Sigmoid colon (tissue), 7 donors: ENCODE data around the gene MPP3. TPM values are rescaled to one million over a fixed set of nuclear protein-coding genes. Genes with fewer than 3 reads are reported as not detected.

Experiments used
- DNase-seq: peaks from one replicate; pipeline ENCODE4 v3.0.0-alpha.2; 2019
- H3K27ac ChIP-seq, 4 donors: fragments of 200-600 bp; sonication (generic); one replicate each; pipeline ENCODE4 v1.5.1; 2016 to 2019; ENCODE audit warnings: mild to moderate bottlenecking in 1 of 4
- H3K27me3 ChIP-seq, 3 donors: fragments of 200-600 bp; sonication (generic); one replicate each; pipeline ENCODE4 v1.5.1; 2019; ENCODE audit warnings: mild to moderate bottlenecking in 1 of 3
- H3K36me3 ChIP-seq, 4 donors: fragments of 200-600 bp; sonication (generic); one replicate each; pipeline ENCODE4 v1.5.1; 2016 to 2019
- H3K4me1 ChIP-seq, 4 donors: fragments of 200-600 bp; sonication (generic); one replicate each; pipeline ENCODE4 v1.5.1; 2017 to 2019
- H3K4me3 ChIP-seq, 4 donors: fragments of 200-600 bp; sonication (generic); one replicate each; pipeline ENCODE4 v1.5.1; 2017 to 2019; ENCODE audit warnings: mild to moderate bottlenecking in 2 of 4, moderate library complexity in 1 of 4
- H3K9me3 ChIP-seq, 4 donors: fragments of 200-600 bp in 3 of 4; sonication (generic) in 3 of 4; one replicate each; pipeline versions ENCODE4 v1.5.1 to v1.6.1; 2013 to 2019
- EP300 ChIP-seq, 4 donors: sonication (generic); formaldehyde crosslinking; IDR thresholded peaks; one replicate each; pipeline ENCODE4 v1.6.1; 2017; ENCODE audit warnings: antibody characterized with exemption in 4 of 4
- POLR2A ChIP-seq, 2 donors: fragments of 450-650 bp; IDR thresholded peaks; one replicate each; pipeline ENCODE4 v1.6.1; 2016; ENCODE audit warnings: antibody characterized with exemption in 2 of 2, mild to moderate bottlenecking in 2 of 2, moderate library complexity in 2 of 2
- POLR2AphosphoS5 ChIP-seq, 4 donors: sonication (generic); formaldehyde crosslinking; IDR thresholded peaks; one replicate each; pipeline ENCODE4 v1.6.1; 2017; ENCODE audit warnings: antibody characterized with exemption in 4 of 4
- WGBS, 2 donors: extraction: QIAGEN DNeasy Blood & Tissue Kit; methylation state at CpG; one replicate each; pipeline ENCODE4 v1.1.7; 2013; 5-methylcytosine and 5-hydroxymethylcytosine counted together
- intact Hi-C: fragments of 100-400 bp; cut with DNase I; formaldehyde crosslinking; loops from one replicate; pipeline ENCODE4 v1.15.1; 2023
- polyA plus RNA-seq, 3 donors: library from polyadenylated mRNA; stranded (reverse); fragments of 200-250 nt; gene quantifications; one replicate each; pipeline ENCODE4 v1.2.3, GENCODE V29; 2013
- total RNA-seq, 4 donors: library from RNA; depleted of rRNA; stranded (reverse); fragments of >200 nt; gene quantifications; one replicate each; pipeline ENCODE4 v1.1.0, GENCODE V29; 2016
- TF ChIP-seq, protein P1 (sequence below), 4 experiments: fragments of 450-650 bp in 3 of 4; fragments of 200-600 bp in 1 of 4; IDR thresholded peaks; one replicate each; pipeline ENCODE4 v1.5.1; 2016 to 2019; ENCODE audit warnings: antibody characterized with exemption in 4 of 4, mild to moderate bottlenecking in 3 of 4, moderate library complexity in 2 of 4
- donor health status: healthy with polysubstance abuse.
- donor health status: Bipolar disorder and iron deficiency.
- donor health status: healthy.

Gene MPP3
- total and polyA plus RNA-seq, 7 donors, result 0.23 to 10.5 (median 5.0) TPM

DNA sequence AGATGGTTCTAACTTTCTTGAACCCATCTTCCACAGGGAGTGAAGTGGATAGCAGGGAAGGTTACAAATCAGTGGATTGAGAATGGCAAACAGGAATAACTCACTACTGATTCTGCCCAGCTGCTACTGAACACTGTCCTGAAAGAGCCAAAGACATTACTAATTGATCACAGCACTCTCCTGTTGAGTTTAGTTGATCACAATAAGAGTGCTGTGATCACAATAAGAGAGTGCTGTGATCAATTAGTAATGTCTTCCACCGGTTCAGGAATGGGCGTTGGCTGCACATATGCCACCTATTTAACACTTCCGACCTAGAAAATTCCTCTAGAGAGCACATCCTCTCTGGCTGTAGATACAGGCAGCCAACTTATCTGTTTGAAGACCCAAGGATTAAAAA is 41.4 kb downstream of the MPP3 start:
- no peak overlapping the region for H3K27ac ChIP-seq
- no peaks in the 10 kb centered on the region for H3K27me3 ChIP-seq
- no peaks in the 10 kb centered on the region for H3K4me1 ChIP-seq
- H3K36me3 ChIP-seq, result no peaks in the 10 kb centered on the region
- no peaks in the 10 kb centered on the region for H3K9me3 ChIP-seq
- no peak for DNase-seq
- TF ChIP-seq EP300 (IDR thresholded peaks at IDR 0.05) (no peak), POLR2AphosphoS5 (IDR thresholded peaks at IDR 0.05) (no peak), POLR2A (IDR thresholded peaks at IDR 0.05) (no peak)
- TF ChIP-seq, protein P1, sequence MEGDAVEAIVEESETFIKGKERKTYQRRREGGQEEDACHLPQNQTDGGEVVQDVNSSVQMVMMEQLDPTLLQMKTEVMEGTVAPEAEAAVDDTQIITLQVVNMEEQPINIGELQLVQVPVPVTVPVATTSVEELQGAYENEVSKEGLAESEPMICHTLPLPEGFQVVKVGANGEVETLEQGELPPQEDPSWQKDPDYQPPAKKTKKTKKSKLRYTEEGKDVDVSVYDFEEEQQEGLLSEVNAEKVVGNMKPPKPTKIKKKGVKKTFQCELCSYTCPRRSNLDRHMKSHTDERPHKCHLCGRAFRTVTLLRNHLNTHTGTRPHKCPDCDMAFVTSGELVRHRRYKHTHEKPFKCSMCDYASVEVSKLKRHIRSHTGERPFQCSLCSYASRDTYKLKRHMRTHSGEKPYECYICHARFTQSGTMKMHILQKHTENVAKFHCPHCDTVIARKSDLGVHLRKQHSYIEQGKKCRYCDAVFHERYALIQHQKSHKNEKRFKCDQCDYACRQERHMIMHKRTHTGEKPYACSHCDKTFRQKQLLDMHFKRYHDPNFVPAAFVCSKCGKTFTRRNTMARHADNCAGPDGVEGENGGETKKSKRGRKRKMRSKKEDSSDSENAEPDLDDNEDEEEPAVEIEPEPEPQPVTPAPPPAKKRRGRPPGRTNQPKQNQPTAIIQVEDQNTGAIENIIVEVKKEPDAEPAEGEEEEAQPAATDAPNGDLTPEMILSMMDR (IDR thresholded peaks at IDR 0.05), result no peak
- WGBS, 2 donors, result 6 to 27% methylated on average over 3 of the region's 3 CpGs
- no peak overlapping the region for H3K4me3 ChIP-seq
- intact Hi-C loops, result no loop called here

GRCh38 chr17:43790311-43790940 is 42.5 kb downstream of the MPP3 start:
- no peak for DNase-seq
- Histone ChIP-seq H3K36me3 (no peaks in the 10 kb centered on the region), H3K27ac (no peak overlapping the region), H3K27me3 (no peaks in the 10 kb centered on the region), H3K4me1 (no peaks in the 10 kb centered on the region), H3K4me3 (no peak overlapping the region), H3K9me3 (no peaks in the 10 kb centered on the region)
- intact Hi-C loops, result no loop called here
- WGBS, 2 donors, result 83 to 92% methylated on average over 14 of the region's 14 CpGs
- no peak for TF ChIP-seq POLR2A (IDR thresholded peaks at IDR 0.05)
- TF ChIP-seq POLR2AphosphoS5 (IDR thresholded peaks at IDR 0.05), result no peak
- TF ChIP-seq, protein P1 (IDR thresholded peaks at IDR 0.05), result no peak
- TF ChIP-seq EP300 (IDR thresholded peaks at IDR 0.05), result no peak

DNA sequence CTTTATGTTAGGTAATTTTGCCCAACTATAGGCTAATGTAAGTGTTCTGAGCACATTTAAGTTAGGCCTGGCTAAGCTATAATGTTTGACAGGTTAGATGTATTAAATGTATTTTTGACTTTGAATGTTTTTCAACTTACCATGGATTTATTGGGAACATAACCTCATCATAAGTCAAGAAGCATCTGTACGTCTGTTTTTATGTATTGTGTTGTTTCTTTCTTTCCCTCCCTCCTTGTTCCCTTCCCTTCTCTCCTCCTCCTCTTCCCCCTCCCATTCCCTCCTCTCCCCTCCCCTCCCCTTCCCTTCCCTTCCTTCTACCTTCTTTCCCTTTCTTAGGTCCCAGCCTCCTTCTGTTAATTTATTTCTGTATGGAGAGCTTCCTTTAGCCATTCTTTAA is 43.5 kb downstream of the MPP3 start:
- H3K27me3 ChIP-seq, result no peaks in the 10 kb centered on the region
- no peaks in the 10 kb centered on the region for H3K9me3 ChIP-seq
- 74 to 89% methylated on average over 1 of the region's 1 CpG for WGBS, 2 donors
- intact Hi-C loops, result no loop called here
- H3K4me3 ChIP-seq, result no peak overlapping the region
- no peaks in the 10 kb centered on the region for H3K36me3 ChIP-seq
- H3K4me1 ChIP-seq, result no peaks in the 10 kb centered on the region
- no peak for DNase-seq
- no peak for TF ChIP-seq POLR2AphosphoS5 (IDR thresholded peaks at IDR 0.05)
- TF ChIP-seq, protein P1 (IDR thresholded peaks at IDR 0.05), result no peak
- no peak for TF ChIP-seq POLR2A (IDR thresholded peaks at IDR 0.05)
- no peak for TF ChIP-seq EP300 (IDR thresholded peaks at IDR 0.05)
- no peak overlapping the region for H3K27ac ChIP-seq

- Histone ChIP-seq H3K4me3 (no peak overlapping the region), H3K9me3 (no peaks in the 10 kb centered on the region), H3K27ac (no peak overlapping the region), H3K27me3 (peaks cover 0 to under 1% (median 0%) of the 10 kb centered on the region in 3 donors), H3K36me3 (no peaks in the 10 kb centered on the region), H3K4me1 (no peaks in the 10 kb centered on the region)
- 88 to 89% methylated on average over 5 of the region's 5 CpGs for WGBS, 2 donors
- DNase-seq, result no peak
- intact Hi-C loops, result no loop called here
- TF ChIP-seq POLR2A (IDR thresholded peaks at IDR 0.05) (no peak), EP300 (IDR thresholded peaks at IDR 0.05) (no peak), POLR2AphosphoS5 (IDR thresholded peaks at IDR 0.05) (no peak)
- TF ChIP-seq, protein P1 (IDR thresholded peaks at IDR 0.05), result no peak
Measured at GRCh38 chr17:43788540-43788939, 44.4 kb downstream of the MPP3 start.

DNA sequence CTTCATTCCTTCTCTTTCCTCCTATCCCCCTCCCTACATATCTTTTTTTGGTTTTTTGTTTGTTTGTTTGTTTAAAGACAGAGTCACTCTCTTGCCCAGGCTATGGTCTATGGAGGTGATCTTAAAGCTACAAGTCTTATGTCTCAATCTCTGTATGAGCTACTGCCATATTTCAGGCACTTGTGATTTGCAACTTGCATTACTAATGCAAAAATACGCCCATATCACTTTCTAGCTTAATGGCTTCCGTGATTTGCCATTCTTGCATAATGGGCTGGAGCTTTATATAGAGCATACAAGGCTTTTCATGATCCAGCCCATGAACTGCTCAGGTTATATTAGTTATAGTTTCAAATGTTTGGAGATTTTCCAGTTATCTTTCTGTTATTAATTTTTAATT is 45.2 kb downstream of the MPP3 start:
- no peak for DNase-seq
- no peaks in the 10 kb centered on the region for H3K36me3 ChIP-seq
- H3K27ac ChIP-seq, result no peak overlapping the region
- no peak overlapping the region for H3K4me3 ChIP-seq
- H3K4me1 ChIP-seq, result no peaks in the 10 kb centered on the region
- intact Hi-C loops, result no loop called here
- TF ChIP-seq POLR2A (IDR thresholded peaks at IDR 0.05) (no peak), POLR2AphosphoS5 (IDR thresholded peaks at IDR 0.05) (no peak), EP300 (IDR thresholded peaks at IDR 0.05) (no peak)
- TF ChIP-seq, protein P1 (IDR thresholded peaks at IDR 0.05), result no peak
- WGBS, 2 donors, result 78 to 80% methylated on average over 2 of the region's 2 CpGs
- no peaks in the 10 kb centered on the region for H3K9me3 ChIP-seq
- H3K27me3 ChIP-seq, result peaks cover 0 to 7% (median 0%) of the 10 kb centered on the region in 3 donors
